Endothelial cell of umbilical vein (primary cell): ENCODE results near the gene TSPAN4. TPM values are rescaled to one million over a fixed set of nuclear protein-coding genes. Genes with fewer than 3 reads are reported as not detected.

Experiments
- BruUV-seq: library from RNA; stranded (reverse); fragments of 400-500 nt; replicated peaks from 2 replicates; lab custom pipeline; 2021; lab: Mats Ljungman, UMichigan
- CTCF ChIA-PET: fragments of 300-600, 350-600 bp; sonication (Branson Sonifier 250); formaldehyde crosslinking; loops from one replicate; lab custom pipeline; 2021; ENCODE audit warnings: antibody characterized with exemption, inconsistent platforms; lab: Charles Lee
- POLR2A ChIA-PET: fragments of 300-600, 350-600 bp; sonication (Branson Sonifier 250); formaldehyde crosslinking; loops from one replicate; lab custom pipeline; 2021; ENCODE audit warnings: antibody characterized with exemption, inconsistent platforms; lab: Charles Lee
- DNase-seq: peaks from one replicate; pipeline ENCODE4 v3.0.0-alpha.2; 2011; ENCODE audit warnings: low read depth, low spot score
- FAIRE-seq: peaks from 2 replicates; lab custom pipeline; 2011; peaks lifted over from hg19 to GRCh38; lab: Jason Lieb, UNC
- H2AFZ ChIP-seq: 2 replicates; pipeline ENCODE4 v1.6.0; 2012; ENCODE audit warnings: low read depth, low read length, control low read depth, inconsistent platforms
- H3K27ac ChIP-seq: 2 replicates; pipeline ENCODE4 v1.5.1; 2011; ENCODE audit warnings: low read depth, mild to moderate bottlenecking, control low read depth, low read length, moderate library complexity; ENCODE audit not compliant: insufficient read depth
- H3K27me3 ChIP-seq, 2 experiments: 2 replicates each; pipeline versions ENCODE4 v1.6.0 to v1.6.1; 2011; ENCODE audit warnings: low read length in 2 of 2, mixed read lengths in 1 of 2; ENCODE audit not compliant: control insufficient read depth in 2 of 2, insufficient read depth in 2 of 2
- H3K36me3 ChIP-seq, 2 experiments: 2 replicates in 1 of 2; 3 replicates in 1 of 2; pipeline ENCODE4 v1.5.1; 2011; ENCODE audit warnings: low read length in 2 of 2, mild to moderate bottlenecking in 1 of 2, moderate library complexity in 1 of 2; ENCODE audit not compliant: control insufficient read depth in 2 of 2, insufficient read depth in 2 of 2; ENCODE audit errors: extremely low read depth in 1 of 2
- H3K4me1 ChIP-seq: 3 replicates; pipeline ENCODE4 v1.5.1; 2011; ENCODE audit warnings: mild to moderate bottlenecking, low read length; ENCODE audit not compliant: control insufficient read depth, insufficient read depth; ENCODE audit errors: extremely low read depth
- H3K4me2 ChIP-seq: 2 replicates; pipeline ENCODE4 v1.6.1; 2011; ENCODE audit warnings: low read length, control low read depth, mixed read lengths; ENCODE audit not compliant: insufficient read depth
- H3K4me3 ChIP-seq, 3 experiments: fragments of 200-600 bp in 1 of 3; sonication (generic), shearing (Covaris generic) in 1 of 3; replicated peaks in 1 of 3; 2 replicates each; pipeline ENCODE4 v1.5.1; 2011 to 2016; ENCODE audit warnings: control low read depth in 3 of 3, low read length in 3 of 3, mild to moderate bottlenecking in 2 of 3, inconsistent platforms in 1 of 3, low read depth in 1 of 3, moderate library complexity in 1 of 3; ENCODE audit not compliant: insufficient read depth in 1 of 3
- H3K79me2 ChIP-seq: 2 replicates; pipeline ENCODE4 v1.6.0; 2012; ENCODE audit warnings: low read length, inconsistent platforms; ENCODE audit not compliant: control insufficient read depth, insufficient read depth
- H3K9ac ChIP-seq: replicated peaks from 2 replicates; pipeline ENCODE3; 2011; ENCODE audit warnings: low read length, control low read depth; ENCODE audit not compliant: insufficient read depth; ENCODE audit errors: extremely low read depth
- H3K9me1 ChIP-seq: replicated peaks from 3 replicates; pipeline ENCODE4 v1.6.0; 2011; ENCODE audit warnings: mild to moderate bottlenecking, low read length; ENCODE audit not compliant: control insufficient read depth, insufficient read depth; ENCODE audit errors: extremely low read depth
- H3K9me3 ChIP-seq: replicated peaks from 2 replicates; pipeline ENCODE4 v1.5.1; 2012; ENCODE audit warnings: low read length, inconsistent platforms; ENCODE audit not compliant: control insufficient read depth, insufficient read depth
- H4K20me1 ChIP-seq: replicated peaks from 2 replicates; pipeline ENCODE3; 2011; ENCODE audit warnings: mild to moderate bottlenecking, low read length; ENCODE audit not compliant: control insufficient read depth, insufficient read depth; ENCODE audit errors: extremely low read depth
- GATA2 ChIP-seq: IDR thresholded peaks from 2 replicates; pipeline ENCODE4 v1.7.0; 2011; ENCODE audit warnings: low read depth, mild to moderate bottlenecking, moderate library complexity, mixed read lengths, low read length; ENCODE audit not compliant: insufficient read length, insufficient read depth
- JUN ChIP-seq: IDR thresholded peaks from 2 replicates; pipeline ENCODE4 v1.6.1; 2011; ENCODE audit warnings: borderline replicate concordance, low read depth; ENCODE audit not compliant: insufficient read length, insufficient read depth
- MYC ChIP-seq: IDR thresholded peaks from one replicate; pipeline ENCODE4 v1.6.1; 2011; ENCODE audit warnings: mild to moderate bottlenecking, low read depth, low read length
- POLR2A ChIP-seq: IDR thresholded peaks from 2 replicates; pipeline ENCODE4 v1.6.1; 2012; ENCODE audit warnings: low read depth, mild to moderate bottlenecking, control low read depth, low read length
- POLR2AphosphoS5 ChIP-seq: IDR thresholded peaks from 2 replicates; pipeline ENCODE4 v1.6.1; 2012; ENCODE audit warnings: low read depth, mild to moderate bottlenecking, control low read depth, low read length, moderate library complexity; ENCODE audit not compliant: insufficient read depth
- dilution Hi-C: fragments of 300-500 bp; cut with MboI; formaldehyde crosslinking; loops from one replicate; pipeline ENCODE4 v1.15.0; 2019; ENCODE audit warnings: low sequenced_read_pairs; ENCODE audit not compliant: extremely low pct_ligation_motif_present
- intact Hi-C: fragments of 100-400 bp; cut with micrococcal nuclease; formaldehyde crosslinking; loops from one replicate; pipeline ENCODE4 v1.10.0; 2022
- polyA plus RNA-seq, 4 experiments: library from polyadenylated mRNA; depleted of rRNA in 3 of 4; stranded (reverse) in 3 of 4; unstranded in 1 of 4; fragments of >200 nt; gene quantifications; 2 replicates each; pipeline versions ENCODE4 v1.2.1 to v1.2.3, GENCODE V29; 2011 to 2012; ENCODE audit warnings: missing spikeins in 1 of 4
- small RNA-seq: library from RNA; depleted of rRNA; stranded (forward); fragments of <200 nt; gene quantifications from one replicate; pipeline ENCODE3, GENCODE V24; 2012; ENCODE audit warnings: low replicate concordance, low read depth; ENCODE audit not compliant: insufficient read depth, insufficient read length
- total RNA-seq: library from RNA; stranded (reverse); gene quantifications from 2 replicates; pipeline ENCODE4 v1.2.3, GENCODE V29; 2021
- TF ChIP-seq, protein P1 (sequence below): IDR thresholded peaks from 2 replicates; pipeline ENCODE4 v1.6.1; 2011; ENCODE audit not compliant: insufficient read depth, insufficient read length

The TSPAN4 gene
- total and polyA plus RNA-seq, 2 donors (not counting 3 experiments of a cell fraction or from before 2014, with no cell fraction given): 114 to 199 TPM

DNA sequence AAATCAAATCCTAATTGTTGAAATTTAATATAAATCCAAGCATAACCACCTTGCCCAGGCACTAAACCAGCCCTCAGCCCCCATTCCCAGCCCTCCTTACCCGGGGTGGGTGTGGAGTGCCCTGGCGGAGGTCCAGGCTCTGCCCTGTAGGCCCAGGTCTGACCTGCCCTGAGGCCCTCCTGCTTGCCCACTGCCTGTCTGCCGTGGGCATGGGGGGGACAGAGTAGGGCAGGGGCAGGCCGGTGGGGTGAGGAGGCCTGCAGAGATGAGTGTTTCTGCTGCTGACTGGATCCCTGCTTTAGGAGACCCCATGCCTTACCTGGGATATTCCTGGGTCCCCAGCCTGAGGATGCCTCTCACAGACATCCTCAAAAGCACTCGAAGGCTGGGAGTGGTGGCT, 71.6 kb downstream of the TSPAN4 start:
- Histone ChIP-seq H2AFZ (no peak overlapping the region), H3K4me3 (no peak overlapping the region), H3K27ac (no peak overlapping the region), H3K27me3 (no peaks in the 10 kb centered on the region), H3K36me3 (no peaks in the 10 kb centered on the region), H3K9me3 (no peaks in the 10 kb centered on the region), H3K4me2 (no peak overlapping the region), H4K20me1 (no peaks in the 10 kb centered on the region), H3K9ac (no peak overlapping the region), H3K9me1 (no peaks in the 10 kb centered on the region), H3K4me1 (peaks cover 8% of the 10 kb centered on the region), H3K79me2 (peaks cover 12% of the 10 kb centered on the region)
- intact Hi-C loops (loop anchor here (5.0 kb wide), 1 partner anchor 138 kb away; no protein-coding TSS in a partner anchor), dilution Hi-C loops (no loop called here)
- no TSS peak for BruUV-seq
- FAIRE-seq (no peak), DNase-seq (no peak)
- TF ChIP-seq GATA2 (no peak), POLR2A (no peak)
- ChIA-PET POLR2A (no interaction called here), CTCF (no interaction called here)

DNA sequence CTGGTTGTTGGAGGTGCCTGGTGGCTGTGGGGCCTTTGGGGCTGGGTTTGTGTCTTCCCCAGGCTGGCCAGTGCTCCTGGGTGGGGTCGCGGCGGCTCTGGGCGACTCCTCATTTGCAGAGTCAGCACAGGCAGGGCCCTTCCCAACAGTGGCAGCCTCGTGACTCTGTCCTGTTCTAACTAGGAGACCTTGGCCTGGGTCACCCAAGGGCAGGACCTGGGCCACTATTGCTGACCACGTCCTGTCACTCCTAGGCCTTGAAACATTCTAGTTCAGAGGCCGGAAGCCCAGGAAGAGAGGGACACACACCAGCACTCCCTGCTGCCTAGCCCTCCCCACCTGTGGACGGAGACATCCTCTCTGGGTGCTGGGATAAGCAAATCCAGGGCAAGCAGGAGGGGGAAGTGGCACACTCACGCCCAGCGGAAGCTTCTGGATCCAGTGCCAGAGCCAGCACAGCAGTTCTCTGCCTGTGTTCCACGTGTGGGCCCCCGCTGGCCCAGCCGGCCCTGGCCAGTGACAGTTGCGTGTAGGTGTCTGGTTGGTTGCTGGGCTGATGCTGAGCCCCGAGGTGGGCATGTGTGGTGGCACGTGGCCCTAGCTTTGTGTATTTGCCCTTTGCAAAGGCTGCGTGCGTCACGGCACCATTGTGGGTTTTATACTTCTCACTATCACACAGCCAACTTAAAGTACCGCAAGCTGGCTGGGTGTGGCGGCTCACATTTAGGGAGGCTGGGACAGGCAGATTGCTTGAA, 72.3 kb downstream of the TSPAN4 start:
- no TSS peak for BruUV-seq
- TF ChIP-seq POLR2A (no peak), JUN (no peak), MYC (no peak), POLR2AphosphoS5 (no peak), GATA2 (no peak)
- TF ChIP-seq, protein P1, sequence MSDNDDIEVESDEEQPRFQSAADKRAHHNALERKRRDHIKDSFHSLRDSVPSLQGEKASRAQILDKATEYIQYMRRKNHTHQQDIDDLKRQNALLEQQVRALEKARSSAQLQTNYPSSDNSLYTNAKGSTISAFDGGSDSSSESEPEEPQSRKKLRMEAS: no peak
- H3K9ac ChIP-seq: no peak overlapping the region
- intact Hi-C loops: loop anchor here (5.0 kb wide), 1 partner anchor 137 kb away; no protein-coding TSS in a partner anchor
- POLR2A ChIA-PET: no interaction called here
- no peak overlapping the region for H2AFZ ChIP-seq
- DNase-seq (no peak), FAIRE-seq (no peak)
- no peaks in the 10 kb centered on the region for H4K20me1 ChIP-seq
- H3K9me1 ChIP-seq: no peaks in the 10 kb centered on the region
- dilution Hi-C loops: no loop called here
- CTCF ChIA-PET: interaction anchor here (1.8 kb wide), 1 partner anchor 10 kb away, joined by 7 read pairs; no protein-coding TSS in a partner anchor
- H3K36me3 ChIP-seq: no peaks in the 10 kb centered on the region
- peaks cover 6% of the 10 kb centered on the region for H3K79me2 ChIP-seq
- H3K27me3 ChIP-seq: no peaks in the 10 kb centered on the region
- H3K27ac ChIP-seq: no peak overlapping the region
- peaks cover 5% of the 10 kb centered on the region for H3K4me1 ChIP-seq
- H3K9me3 ChIP-seq: no peaks in the 10 kb centered on the region
- H3K4me2 ChIP-seq: no peak overlapping the region
- no peak overlapping the region for H3K4me3 ChIP-seq

Small RNA genes lying within 50 kb of the gene (small RNA-seq; reads per million reads assigned to genes)
- gene SNORA52: not detected

Other genes starting within 250 kb of the TSPAN4 start
- gene IRF7, start 226.9 kb upstream of the TSPAN4 start, total RNA-seq: 12.3 and 14.7 TPM in 2 replicates
- gene IRF7, start 226.9 kb upstream of the TSPAN4 start, polyA plus RNA-seq: 12.6 and 23.3 TPM in 2 replicates
- gene CDHR5, start 217.9 kb upstream of the TSPAN4 start, total RNA-seq: not detected in 2 replicates
- not detected in 2 replicates for gene CDHR5, start 217.9 kb upstream of the TSPAN4 start, polyA plus RNA-seq
- gene SCT, start 215.7 kb upstream of the TSPAN4 start, total RNA-seq: not detected in 2 replicates
- not detected in 2 replicates for gene SCT, start 215.7 kb upstream of the TSPAN4 start, polyA plus RNA-seq
- 0.24 TPM in 1 of 2 replicates, not detected in the other for gene DRD4, start 205.6 kb upstream of the TSPAN4 start, total RNA-seq
- not detected in 2 replicates for gene DRD4, start 205.6 kb upstream of the TSPAN4 start, polyA plus RNA-seq
- 50.3 and 55.7 TPM in 2 replicates for gene DEAF1, start 147.6 kb upstream of the TSPAN4 start, total RNA-seq
- gene DEAF1, start 147.6 kb upstream of the TSPAN4 start, polyA plus RNA-seq: 43.6 and 45.5 TPM in 2 replicates
- 24.1 and 26.6 TPM in 2 replicates for gene TMEM80, start 147.0 kb upstream of the TSPAN4 start, total RNA-seq
- 17.9 and 21.2 TPM in 2 replicates for gene TMEM80, start 147.0 kb upstream of the TSPAN4 start, polyA plus RNA-seq
- gene EPS8L2, start 136.6 kb upstream of the TSPAN4 start, total RNA-seq: 6.0 and 12.5 TPM in 2 replicates
- gene EPS8L2, start 136.6 kb upstream of the TSPAN4 start, polyA plus RNA-seq: 5.2 and 5.9 TPM in 2 replicates
- gene TALDO1, start 95.4 kb upstream of the TSPAN4 start, total RNA-seq: 287 and 294 TPM in 2 replicates
- gene TALDO1, start 95.4 kb upstream of the TSPAN4 start, polyA plus RNA-seq: 184 and 211 TPM in 2 replicates
- 78.5 and 83.1 TPM in 2 replicates for gene GATD1, start 65.4 kb upstream of the TSPAN4 start, total RNA-seq
- gene GATD1, start 65.4 kb upstream of the TSPAN4 start, polyA plus RNA-seq: 70.6 and 90.8 TPM in 2 replicates
- gene CEND1, start 52.8 kb upstream of the TSPAN4 start, total RNA-seq: 0.40 and 0.83 TPM in 2 replicates
- 0.15 and 0.27 TPM in 2 replicates for gene CEND1, start 52.8 kb upstream of the TSPAN4 start, polyA plus RNA-seq
- 24.9 and 29.3 TPM in 2 replicates for gene SLC25A22, start 44.6 kb upstream of the TSPAN4 start, total RNA-seq
- 24.5 and 27.4 TPM in 2 replicates for gene SLC25A22, start 44.6 kb upstream of the TSPAN4 start, polyA plus RNA-seq
- gene PIDD1, start 37.6 kb upstream of the TSPAN4 start, total RNA-seq: 30.6 and 30.7 TPM in 2 replicates
- 28.2 and 41.0 TPM in 2 replicates for gene PIDD1, start 37.6 kb upstream of the TSPAN4 start, polyA plus RNA-seq
- 1,644 and 1,739 TPM in 2 replicates for gene RPLP2, start 32.9 kb upstream of the TSPAN4 start, total RNA-seq
- 1,579 and 3,225 TPM in 2 replicates for gene RPLP2, start 32.9 kb upstream of the TSPAN4 start, polyA plus RNA-seq
- gene PNPLA2, start 23.9 kb upstream of the TSPAN4 start, total RNA-seq: 75.6 and 83.0 TPM in 2 replicates
- gene PNPLA2, start 23.9 kb upstream of the TSPAN4 start, polyA plus RNA-seq: 73.1 and 80.3 TPM in 2 replicates
- 8.4 and 9.7 TPM in 2 replicates for gene CRACR2B, start 14.9 kb upstream of the TSPAN4 start, total RNA-seq
- 9.3 and 10.7 TPM in 2 replicates for gene CRACR2B, start 14.9 kb upstream of the TSPAN4 start, polyA plus RNA-seq
- gene CD151, start 9.9 kb upstream of the TSPAN4 start, total RNA-seq: 515 and 605 TPM in 2 replicates
- 1,090 and 1,522 TPM in 2 replicates for gene CD151, start 9.9 kb upstream of the TSPAN4 start, polyA plus RNA-seq
- gene POLR2L, start 323 bp upstream of the TSPAN4 start, total RNA-seq: 252 and 259 TPM in 2 replicates
- gene POLR2L, start 323 bp upstream of the TSPAN4 start, polyA plus RNA-seq: 146 and 173 TPM in 2 replicates
- 86.2 and 89.8 TPM in 2 replicates for gene CHID1, start 68.0 kb downstream of the TSPAN4 start, total RNA-seq
- gene CHID1, start 68.0 kb downstream of the TSPAN4 start, polyA plus RNA-seq: 98.2 and 107 TPM in 2 replicates
- gene AP2A2, start 83.0 kb downstream of the TSPAN4 start, total RNA-seq: 92.5 and 92.6 TPM in 2 replicates
- 89.5 and 109 TPM in 2 replicates for gene AP2A2, start 83.0 kb downstream of the TSPAN4 start, polyA plus RNA-seq
- gene MUC6, start 193.9 kb downstream of the TSPAN4 start, total RNA-seq: not detected in 2 replicates
- not detected in 2 replicates for gene MUC6, start 193.9 kb downstream of the TSPAN4 start, polyA plus RNA-seq
- gene MUC2, start 232.0 kb downstream of the TSPAN4 start, total RNA-seq: not detected in 2 replicates
- gene MUC2, start 232.0 kb downstream of the TSPAN4 start, polyA plus RNA-seq: not detected in 2 replicates